ENCODE data around the gene FNIP2.
"Not testable (repeated sequence)": the region's sequence is repeated elsewhere in the genome, so short reads cannot be mapped to it uniquely, and the experiment has no call there.

FNIP2 gene

GRCh38 chr4:158793021-158793420, 24.2 kb downstream of the FNIP2 start:
- DNase-seq (ENCODE audit: low spot score), result peak; percentile 71

- not testable (repeated sequence) for DNase-seq (ENCODE audit: low spot score)
Observed at GRCh38 chr4:158793430-158793829, 24.6 kb downstream of the FNIP2 start.

GRCh38 chr4:158796370-158797140, 27.7 kb downstream of the FNIP2 start:
- DNase-seq (ENCODE audit: low spot score), result peak; percentile 92

- DNase-seq (ENCODE audit: low spot score), result no peak
Observed at GRCh38 chr4:158798062-158798461, 29.2 kb downstream of the FNIP2 start.

- peak; percentile 70 for DNase-seq (ENCODE audit: low spot score)
Observed at GRCh38 chr4:158799013-158799770, 30.4 kb downstream of the FNIP2 start.

GRCh38 chr4:158799856-158800255, 31.0 kb downstream of the FNIP2 start:
- DNase-seq (ENCODE audit: low spot score), result no peak

- peak; percentile 77 for DNase-seq (ENCODE audit: low spot score)
Observed at GRCh38 chr4:158801066-158801465, 32.2 kb downstream of the FNIP2 start.

GRCh38 chr4:158801677-158802076, 32.9 kb downstream of the FNIP2 start:
- DNase-seq (ENCODE audit: low spot score), result no peak

- peak; percentile 73 for DNase-seq (ENCODE audit: low spot score)
Observed at GRCh38 chr4:158802914-158803313, 34.1 kb downstream of the FNIP2 start.

- peak; percentile 62 for DNase-seq (ENCODE audit: low spot score)
Observed at GRCh38 chr4:158805635-158806471, 37.0 kb downstream of the FNIP2 start.

- DNase-seq (ENCODE audit: low spot score), result no peak
Observed at GRCh38 chr4:158807691-158808090, 38.9 kb downstream of the FNIP2 start.

- peak; percentile 65 for DNase-seq (ENCODE audit: low spot score)
Observed at GRCh38 chr4:158808399-158808798, 39.6 kb downstream of the FNIP2 start.

- not testable (repeated sequence) for DNase-seq (ENCODE audit: low spot score)
Observed at GRCh38 chr4:158809208-158809607, 40.4 kb downstream of the FNIP2 start.

GRCh38 chr4:158809611-158810486, 41.0 kb downstream of the FNIP2 start:
- DNase-seq (ENCODE audit: low spot score), result peak; percentile 90

GRCh38 chr4:158810487-158811215, 41.8 kb downstream of the FNIP2 start:
- DNase-seq (ENCODE audit: low spot score), result peak; percentile 96

- no peak for DNase-seq (ENCODE audit: low spot score)
Observed at GRCh38 chr4:158811216-158811540, 42.4 kb downstream of the FNIP2 start.

GRCh38 chr4:158811704-158812103, 42.9 kb downstream of the FNIP2 start:
- peak; percentile 78 for DNase-seq (ENCODE audit: low spot score)

- no peak for DNase-seq (ENCODE audit: low spot score)
Observed at GRCh38 chr4:158812133-158812532, 43.3 kb downstream of the FNIP2 start.

- no peak for DNase-seq (ENCODE audit: low spot score)
Observed at GRCh38 chr4:158812543-158812942, 43.7 kb downstream of the FNIP2 start.

GRCh38 chr4:158813113-158813512, 44.3 kb downstream of the FNIP2 start:
- no peak for DNase-seq (ENCODE audit: low spot score)

- DNase-seq (ENCODE audit: low spot score), result no peak
Observed at GRCh38 chr4:158814207-158814606, 45.4 kb downstream of the FNIP2 start.
